Transverse colon (tissue), 4 donors: ENCODE measurements around the gene ZNF33A. TPM values are rescaled to one million over a fixed set of nuclear protein-coding genes. Genes with fewer than 3 reads are reported as not detected.

ENCODE experiments used
- DNase-seq: peaks from one replicate; pipeline ENCODE4 v3.0.0-alpha.2; 2019
- H3K27ac ChIP-seq, 4 donors: fragments of 200-600 bp; sonication (generic); 2 replicates each; pipeline ENCODE4 v1.5.1; 2016 to 2018; ENCODE audit warnings: inconsistent platforms in 4 of 4
- H3K27me3 ChIP-seq: fragments of 200-600 bp; sonication (generic); 2 replicates; pipeline ENCODE4 v1.5.1; 2017; ENCODE audit warnings: inconsistent platforms
- H3K36me3 ChIP-seq, 4 donors: fragments of 200-600 bp; sonication (generic); 2 replicates each; pipeline ENCODE4 v1.5.1; 2017 to 2019; ENCODE audit warnings: inconsistent platforms in 4 of 4
- H3K4me1 ChIP-seq, 4 donors: fragments of 200-600 bp; sonication (generic); 2 replicates each; pipeline ENCODE4 v1.5.1; 2017 to 2020; ENCODE audit warnings: inconsistent platforms in 4 of 4
- H3K4me3 ChIP-seq, 4 donors: fragments of 200-600 bp; sonication (generic); 1 replicate in 1 of 4; 2 replicates in 3 of 4; pipeline versions ENCODE4 v1.5.1 to v1.6.1; 2017 to 2019; ENCODE audit warnings: inconsistent platforms in 4 of 4
- H3K9me3 ChIP-seq, 2 donors: fragments of 200-600 bp; sonication (generic); 2 replicates each; pipeline ENCODE4 v1.5.1; 2017 to 2019; ENCODE audit warnings: inconsistent platforms in 2 of 2
- CTCF ChIP-seq, 5 experiments: fragments of 200-600 bp in 3 of 5; fragments of 450-650 bp in 2 of 5; sonication (generic) in 3 of 5; IDR thresholded peaks; 1 replicate in 2 of 5; 2 replicates in 3 of 5; pipeline ENCODE4 v1.5.1; 2016 to 2017; ENCODE audit warnings: antibody characterized with exemption in 5 of 5, inconsistent platforms in 3 of 5, mild to moderate bottlenecking in 2 of 5, moderate library complexity in 1 of 5
- EP300 ChIP-seq: sonication (generic); formaldehyde crosslinking; IDR thresholded peaks from one replicate; pipeline ENCODE4 v1.6.1; 2017; ENCODE audit warnings: antibody characterized with exemption, low read depth
- POLR2A ChIP-seq: fragments of 450-650 bp; IDR thresholded peaks from one replicate; pipeline ENCODE4 v1.6.1; 2016; ENCODE audit warnings: antibody characterized with exemption, mild to moderate bottlenecking, moderate library complexity
- POLR2AphosphoS5 ChIP-seq, 3 donors: sonication (generic); formaldehyde crosslinking; IDR thresholded peaks; one replicate each; pipeline ENCODE4 v1.6.1; 2016; ENCODE audit warnings: antibody characterized with exemption in 3 of 3
- WGBS, 2 donors: methylation state at CpG; one replicate each; pipeline ENCODE4 v1.1.5; 2018; ENCODE audit warnings: low coverage in 1 of 2; 5-methylcytosine and 5-hydroxymethylcytosine counted together
- in situ Hi-C, 4 donors: fragments of 200-750 bp; cut with MboI; loops; one replicate each; pipeline versions ENCODE4 v1.15.0 to v1.15.1; 2017; ENCODE audit warnings: low sequenced_read_pairs in 3 of 4, low pct_ligation_motif_present in 1 of 4, low pct_unique_long_range_greater_than_20kb in 1 of 4
- intact Hi-C: fragments of 100-400 bp; cut with DNase I; formaldehyde crosslinking; loops from one replicate; pipeline ENCODE4 v1.15.1; 2023; ENCODE audit warnings: low total_unique reads
- total RNA-seq, 4 donors: library from RNA; depleted of rRNA; stranded (reverse); fragments of >200 nt; gene quantifications; one replicate each; pipeline ENCODE4 v1.1.0, GENCODE V29; 2016

Gene ZNF33A
- total RNA-seq, 4 donors from 2014 or later = 17.3 to 51.1 (median 25.5) TPM

- no peak for TF ChIP-seq POLR2A
- no peak for TF ChIP-seq POLR2AphosphoS5 (IDR thresholded peaks at IDR 0.05)
- TF ChIP-seq EP300 = no peak
- no peak for TF ChIP-seq CTCF (IDR thresholded peaks at IDR 0.05)
- H3K27ac ChIP-seq = no peak overlapping the region
- peaks cover 0 to 3% (median under 1%) of the 10 kb centered on the region in 4 donors for H3K4me1 ChIP-seq
- in situ Hi-C loops (no loop called here), intact Hi-C loops (no loop called here)
- WGBS, 2 donors = 78 to 84% methylated on average over 2 of the region's 2 CpGs
- no peak for DNase-seq
- no peaks in the 10 kb centered on the region for H3K9me3 ChIP-seq
- H3K27me3 ChIP-seq = no peaks in the 10 kb centered on the region
- H3K36me3 ChIP-seq = peaks cover 0 to 57% (median 7%) of the 10 kb centered on the region in 4 donors
- no peak overlapping the region for H3K4me3 ChIP-seq
Observed at GRCh38 chr10:38043516-38043915, 33.0 kb downstream of the ZNF33A start.

- DNase-seq = no peak
- TF ChIP-seq EP300 (no peak), CTCF (IDR thresholded peaks at IDR 0.05) (no peak), POLR2AphosphoS5 (IDR thresholded peaks at IDR 0.05) (no peak), POLR2A (no peak)
- Histone ChIP-seq H3K9me3 (no peaks in the 10 kb centered on the region), H3K27ac (no peak overlapping the region), H3K27me3 (no peaks in the 10 kb centered on the region), H3K4me3 (no peak overlapping the region), H3K4me1 (no peaks in the 10 kb centered on the region), H3K36me3 (peaks cover 0 to 55% (median 7%) of the 10 kb centered on the region in 4 donors)
- WGBS, 2 donors = 80% methylated on average over 2 of the region's 2 CpGs; no CpG with 5 or more reads in 1 of the 2 donors
- intact Hi-C loops = loop anchor here (5.0 kb wide), 1 partner anchor 1048 kb away; no protein-coding TSS in a partner anchor
- in situ Hi-C loops = no loop called here
Observed at GRCh38 chr10:38045129-38045528, 34.7 kb downstream of the ZNF33A start.

GRCh38 chr10:38047666-38048065 lies 37.2 kb downstream of the ZNF33A start:
- no peak for TF ChIP-seq EP300
- no peak for TF ChIP-seq POLR2A
- TF ChIP-seq CTCF (IDR thresholded peaks at IDR 0.05) = no peak
- TF ChIP-seq POLR2AphosphoS5 (IDR thresholded peaks at IDR 0.05) = no peak
- H3K27ac ChIP-seq = no peak overlapping the region
- H3K27me3 ChIP-seq = no peaks in the 10 kb centered on the region
- peaks cover 3 to 18% of the 10 kb centered on the region in 2 donors for H3K9me3 ChIP-seq
- peaks cover 0 to 67% (median 13%) of the 10 kb centered on the region in 4 donors for H3K36me3 ChIP-seq
- in situ Hi-C loops = no loop called here
- no peak overlapping the region for H3K4me3 ChIP-seq
- intact Hi-C loops = loop anchor here (5.0 kb wide), 1 partner anchor 1050 kb away; no protein-coding TSS in a partner anchor
- no peak for DNase-seq
- WGBS, 2 donors = 85 to 100% methylated on average over 1 of the region's 1 CpG
- H3K4me1 ChIP-seq = no peaks in the 10 kb centered on the region

GRCh38 chr10:38050212-38050611 lies 39.7 kb downstream of the ZNF33A start:
- H3K4me3 ChIP-seq = no peak overlapping the region
- DNase-seq = no peak
- intact Hi-C loops = no loop called here
- in situ Hi-C loops = no loop called here
- 84 to 91% methylated on average over 1 of the region's 1 CpG for WGBS, 2 donors
- H3K9me3 ChIP-seq = peaks cover 28 to 42% of the 10 kb centered on the region in 2 donors
- no peaks in the 10 kb centered on the region for H3K4me1 ChIP-seq
- no peaks in the 10 kb centered on the region for H3K27me3 ChIP-seq
- no peak overlapping the region for H3K27ac ChIP-seq
- H3K36me3 ChIP-seq = peaks cover under 1 to 75% (median 23%) of the 10 kb centered on the region in 4 donors
- TF ChIP-seq POLR2AphosphoS5 (IDR thresholded peaks at IDR 0.05) (no peak), CTCF (IDR thresholded peaks at IDR 0.05) (no peak), EP300 (no peak), POLR2A (no peak)
